Mesenteric fat pad (tissue), 1 donor: ENCODE measurements around the gene RPTOR. TPM values are rescaled to one million over a fixed set of nuclear protein-coding genes. Genes with fewer than 3 reads are reported as not detected.

ENCODE experiments used
- DNase-seq: peaks from one replicate; pipeline ENCODE4 v3.0.0-alpha.2; 2020; ENCODE audit warnings: low spot score
- total RNA-seq: library from RNA; stranded (reverse); fragmentation: NEBNext Ultra II Directional; extraction: Animal tissue kit (Norgen Biotek cat#: 25700); gene quantifications from one replicate; pipeline ENCODE4 v1.2.1, GENCODE V29; 2021
- donor health status: DM: yes; HTN: yes; CAD: no.

The RPTOR gene
- total RNA-seq, 1 donor from 2014 or later: 31.6 TPM

DNA sequence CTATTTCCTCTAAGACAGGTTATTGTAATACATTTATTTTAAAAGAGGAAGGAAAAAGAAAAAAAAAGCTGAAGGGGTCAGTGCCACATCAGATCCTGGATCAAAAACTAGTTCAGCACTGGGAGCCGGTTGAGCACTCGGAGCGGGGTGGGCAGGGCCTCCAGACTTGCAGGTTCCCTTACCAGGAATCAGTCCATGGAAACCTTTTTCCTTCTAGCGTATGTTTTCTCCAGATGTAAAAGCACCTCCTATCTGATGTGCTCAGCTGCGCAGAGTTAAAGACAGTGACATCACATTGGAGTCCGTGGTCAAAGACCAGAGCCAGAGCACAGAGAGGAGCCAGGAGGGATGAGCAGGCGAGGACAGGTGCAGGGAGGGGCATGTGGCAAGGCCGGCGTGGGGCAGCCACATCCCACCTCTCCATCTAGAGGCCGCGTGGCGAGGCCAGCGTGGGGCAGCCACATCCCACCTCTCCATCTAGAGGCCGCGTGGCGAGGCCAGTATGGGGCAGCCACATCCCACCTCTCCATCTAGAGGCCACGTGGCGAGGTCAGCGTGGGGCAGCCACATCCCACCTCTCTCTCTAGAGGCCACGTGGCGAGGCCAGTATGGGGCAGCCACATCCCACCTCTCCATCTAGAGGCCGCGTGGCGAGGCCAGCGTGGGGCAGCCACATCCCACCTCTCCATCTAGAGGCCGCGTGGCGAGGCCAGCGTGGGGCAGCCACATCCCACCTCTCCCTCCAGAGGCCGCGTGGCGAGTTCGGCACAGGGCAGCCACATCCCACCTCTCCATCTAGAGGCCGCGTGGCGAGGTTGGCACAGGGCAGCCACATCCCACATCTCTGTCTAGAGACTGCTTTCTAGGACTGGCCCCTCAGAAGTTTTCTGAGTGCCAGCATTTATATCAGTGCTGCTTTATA is 280.2 kb downstream of the RPTOR start:
- DNase-seq: peak; percentile 64

DNA sequence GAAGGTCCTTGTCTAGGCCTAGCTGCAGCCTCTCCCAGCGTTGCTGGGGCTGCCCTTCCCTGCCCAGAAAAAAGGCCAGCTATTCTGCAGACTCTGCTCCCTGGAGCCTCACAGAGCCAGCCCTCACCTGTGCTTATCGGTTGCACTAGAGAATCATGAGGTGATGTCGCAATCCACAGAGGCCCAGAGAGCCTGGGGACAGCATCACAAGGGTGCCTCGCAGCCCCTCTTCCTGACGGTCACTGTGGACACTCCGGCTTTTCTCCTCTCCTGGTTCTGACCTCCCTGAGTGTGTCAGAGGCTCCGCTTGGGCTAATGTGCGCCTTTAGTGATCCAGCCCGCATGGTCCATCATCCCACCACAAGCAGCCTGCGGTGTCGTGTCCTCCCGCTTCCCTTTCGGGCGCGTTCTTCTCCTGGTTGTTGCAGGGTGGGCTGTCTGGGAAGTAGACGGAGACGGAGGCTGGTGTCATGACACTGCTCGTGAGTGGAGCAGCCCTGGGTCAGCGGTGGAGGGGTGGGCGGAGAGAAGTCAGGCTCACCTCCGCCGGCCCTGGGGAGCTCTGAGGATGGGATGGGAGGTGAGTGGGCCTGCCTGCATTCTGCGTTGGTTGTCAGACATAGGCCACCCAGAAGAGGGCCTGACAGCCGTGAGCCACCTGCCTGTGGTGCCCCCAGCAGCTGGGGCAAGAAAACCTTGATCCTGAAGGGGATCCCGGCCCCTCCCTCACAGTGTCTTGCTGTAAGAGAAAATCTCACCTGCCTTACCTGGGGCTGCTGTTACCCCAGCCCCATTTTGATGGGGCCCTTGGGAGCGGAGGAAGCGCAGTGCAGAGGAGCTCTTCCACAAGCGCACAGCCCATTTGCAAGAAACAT is 281.1 kb downstream of the RPTOR start:
- no peak for DNase-seq

DNA sequence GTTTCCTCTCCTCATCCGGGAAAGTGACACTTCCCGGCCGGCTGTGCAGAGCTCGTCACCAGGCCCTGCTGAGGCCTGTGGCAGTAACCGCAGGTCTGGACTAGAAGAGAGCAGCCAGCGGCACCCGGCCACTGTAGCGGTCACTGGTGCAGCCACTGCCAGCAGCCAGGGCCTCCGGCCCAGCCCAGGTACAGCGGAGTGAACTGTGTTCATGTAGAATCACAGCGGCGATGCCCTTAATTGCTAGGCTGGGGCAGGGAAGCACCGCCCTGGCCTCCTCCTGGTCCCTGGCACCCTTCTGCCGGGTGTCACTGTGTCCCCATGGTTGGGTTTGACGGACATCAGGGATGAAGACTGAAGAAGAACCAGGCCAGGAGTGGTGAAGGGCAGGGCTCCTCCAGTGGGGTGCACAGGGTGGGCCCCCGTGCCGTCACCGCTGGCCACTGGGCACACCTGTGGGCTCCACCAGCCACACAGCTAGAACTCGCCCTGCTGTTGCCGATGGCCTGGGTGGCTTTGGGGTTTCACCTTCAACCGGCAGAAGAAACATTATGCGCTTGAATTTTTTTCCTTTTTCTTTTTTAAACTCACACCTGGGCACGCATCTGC is 281.8 kb downstream of the RPTOR start:
- DNase-seq: peak; percentile 81

DNA sequence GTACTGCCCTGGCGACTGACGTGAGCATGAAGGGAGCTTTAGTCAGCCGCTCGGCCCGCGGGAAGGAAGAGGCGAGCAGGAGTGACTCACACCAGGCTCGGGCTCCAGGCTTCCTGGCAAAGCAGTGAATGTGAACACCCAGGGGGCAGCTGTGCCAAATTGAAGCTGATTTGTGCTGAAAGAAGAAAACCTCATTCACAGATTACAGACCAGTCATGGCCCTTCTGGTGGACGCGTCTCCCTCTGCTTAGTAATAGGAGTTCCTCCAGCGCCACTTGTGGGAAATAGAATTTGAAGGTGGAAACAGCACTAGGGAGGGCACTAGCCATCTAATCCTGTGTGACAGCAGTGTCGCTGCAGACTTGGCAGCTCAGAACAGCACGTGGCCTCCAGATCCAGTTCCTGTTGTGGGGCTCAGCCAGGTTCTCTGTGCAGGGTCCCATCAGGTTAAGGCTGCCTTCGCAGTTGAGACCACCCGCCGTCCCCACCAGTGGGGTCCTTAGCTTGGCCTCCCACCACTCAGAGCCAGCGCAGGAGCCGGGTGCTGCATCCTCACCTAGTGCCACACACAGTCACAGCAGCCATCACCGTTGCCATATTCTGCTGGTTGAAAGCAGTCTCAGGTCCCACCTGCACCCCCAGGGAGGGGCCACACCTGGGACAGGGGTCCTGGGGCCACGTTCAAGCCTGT is 282.5 kb downstream of the RPTOR start:
- peak; percentile 91 for DNase-seq

DNA sequence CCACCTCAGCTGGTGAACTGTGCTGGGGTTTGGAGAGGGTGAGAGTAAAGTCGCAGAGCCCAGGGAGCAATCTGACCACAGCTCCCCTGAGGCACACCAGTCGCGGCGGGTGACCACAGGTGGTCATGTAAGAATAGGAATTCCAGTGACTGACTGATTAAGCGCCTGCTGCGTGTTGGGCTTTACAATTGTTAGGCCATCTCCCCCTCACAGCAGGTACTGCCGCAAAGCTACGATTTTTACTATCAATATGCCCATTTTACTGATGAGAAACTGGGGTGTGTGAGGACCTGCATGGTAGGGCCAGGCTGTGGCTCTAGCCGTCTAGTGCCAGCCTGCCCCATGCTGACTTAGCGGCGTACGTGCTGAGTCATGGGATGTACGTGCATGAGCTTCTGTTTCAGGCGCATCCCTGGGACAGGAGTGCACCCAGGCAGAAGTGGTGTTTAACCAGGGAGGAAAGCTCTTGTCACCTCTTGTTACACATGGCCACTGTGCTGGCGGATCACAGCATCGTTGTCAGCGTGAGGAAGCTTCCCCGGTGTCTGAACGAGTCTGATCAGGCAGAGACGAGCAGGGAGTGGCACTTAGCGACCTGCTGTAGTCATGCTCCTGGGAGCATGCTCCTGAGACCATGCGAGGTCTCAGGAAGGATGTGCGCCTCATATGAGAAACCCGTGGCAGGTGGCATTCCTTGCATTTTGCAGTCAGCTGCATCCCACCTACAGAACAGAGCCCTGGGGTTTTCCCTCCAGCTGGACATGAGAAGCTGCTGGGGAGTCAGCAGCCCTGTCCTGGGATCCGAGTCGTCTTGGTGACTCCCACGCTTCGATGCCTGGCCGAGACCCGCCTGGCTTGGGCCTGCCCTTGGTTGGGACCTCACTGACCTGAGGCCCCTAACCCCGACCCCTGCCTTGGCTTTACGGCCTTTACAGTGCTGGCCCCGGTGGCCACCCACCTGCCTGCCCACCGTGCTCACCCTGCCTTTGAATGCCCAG is 283.3 kb downstream of the RPTOR start:
- DNase-seq: peak; percentile 81

DNA sequence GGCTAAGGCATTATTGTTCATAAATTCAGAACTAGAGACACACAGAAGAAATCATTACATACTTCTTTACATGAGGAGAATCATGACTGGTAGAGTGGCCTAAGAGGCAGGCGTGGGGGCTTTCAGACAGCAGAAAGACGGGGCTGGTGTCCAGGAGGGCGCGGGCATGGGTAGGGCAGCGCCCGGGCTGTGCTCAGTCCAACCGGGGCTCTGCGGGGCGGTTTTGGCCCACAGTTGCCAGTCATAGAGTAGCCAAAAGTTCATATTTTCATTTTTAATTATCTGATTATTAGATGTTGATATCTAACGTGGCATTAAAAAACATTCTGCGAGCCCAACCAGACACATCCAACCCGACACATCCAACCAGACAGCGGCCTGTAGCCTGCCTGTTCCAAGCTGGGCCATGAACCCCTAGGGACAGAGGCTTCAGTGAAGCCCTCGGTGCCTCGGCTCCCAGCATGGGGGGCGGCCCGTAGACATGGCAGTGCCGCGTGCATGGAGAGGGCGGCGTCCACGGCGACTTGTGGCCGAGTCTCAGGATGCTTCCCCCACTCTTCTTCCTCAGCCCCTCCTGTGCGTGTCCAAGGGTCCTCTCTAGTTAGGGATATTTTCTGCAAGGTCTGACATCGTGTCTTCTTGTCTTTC is 284.7 kb downstream of the RPTOR start:
- peak; percentile 84 for DNase-seq

DNA sequence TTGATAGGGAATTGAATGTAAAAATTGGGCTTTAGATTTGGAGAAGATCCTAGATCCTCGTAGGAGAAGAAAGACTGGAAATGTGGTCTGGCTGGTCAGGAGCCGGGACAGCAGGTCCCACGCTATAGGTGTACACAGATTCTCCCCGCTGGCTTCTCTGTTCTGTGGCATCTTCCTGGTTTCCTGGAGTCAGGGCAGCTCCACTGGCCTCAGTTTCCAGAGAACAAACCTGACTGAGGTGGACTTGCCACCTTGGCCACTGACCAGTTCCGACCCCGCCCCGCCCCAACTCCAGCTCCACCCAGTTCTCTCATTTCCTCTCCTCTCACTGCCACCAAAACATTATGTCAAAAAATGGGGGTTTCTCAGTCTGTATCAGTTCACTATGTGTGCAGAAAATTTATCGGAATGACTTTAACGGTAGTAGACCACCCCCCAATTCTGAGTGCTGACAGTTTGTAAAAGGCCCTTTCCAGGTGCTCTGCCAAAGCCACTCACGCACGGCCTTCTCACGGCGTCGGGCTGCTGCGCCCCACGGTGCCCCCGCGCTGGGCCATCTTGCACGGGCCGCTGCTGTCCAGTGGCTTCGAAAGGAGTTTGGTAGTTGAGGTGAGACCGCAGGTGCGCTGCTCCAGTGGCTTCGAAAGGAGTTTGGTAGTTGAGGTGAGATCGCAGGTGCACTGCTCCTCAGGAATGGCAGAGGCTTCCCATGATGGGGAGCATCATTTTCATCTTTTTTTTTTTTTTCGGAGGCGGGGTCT is 285.6 kb downstream of the RPTOR start:
- DNase-seq: peak; percentile 49

DNA sequence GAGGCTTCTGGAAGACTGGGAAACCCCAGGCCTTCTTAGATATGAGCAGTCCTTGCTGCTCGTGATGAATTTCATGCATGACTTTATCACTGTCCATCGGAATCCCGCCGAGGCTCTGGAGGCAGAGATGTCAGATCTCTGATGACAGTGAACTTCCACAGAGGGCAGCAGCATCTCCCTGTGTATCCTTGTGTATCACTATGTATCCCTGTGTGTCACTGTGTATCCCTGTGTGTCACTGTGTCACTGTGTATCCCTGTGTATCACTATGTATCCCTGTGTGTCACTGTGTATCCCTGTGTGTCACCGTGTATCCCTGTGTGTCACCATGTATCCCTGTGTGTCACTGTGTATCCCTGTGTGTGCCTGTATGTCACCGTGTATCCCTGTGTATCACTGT is 286.9 kb downstream of the RPTOR start:
- no peak for DNase-seq

DNA sequence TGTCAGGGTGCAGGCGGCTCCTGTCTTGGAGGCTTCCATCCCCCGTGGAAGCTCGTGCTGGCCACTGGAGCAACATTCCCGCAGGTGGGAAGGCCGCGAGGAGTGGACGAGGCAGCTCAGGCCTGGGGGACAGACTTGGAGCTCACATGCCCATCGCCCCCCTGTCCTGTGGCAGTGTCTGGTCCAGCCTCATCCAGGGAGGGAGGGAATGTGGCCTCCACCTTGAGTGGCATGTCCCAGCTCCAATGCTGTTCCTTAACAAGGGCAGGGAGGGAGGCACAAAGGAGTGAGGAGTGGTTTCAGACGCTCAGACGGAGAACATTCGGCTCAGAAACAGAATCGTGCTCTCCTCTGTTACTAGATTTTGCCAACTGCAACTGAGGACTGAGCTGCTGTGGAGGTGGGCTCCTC is 287.6 kb downstream of the RPTOR start:
- no peak for DNase-seq

DNA sequence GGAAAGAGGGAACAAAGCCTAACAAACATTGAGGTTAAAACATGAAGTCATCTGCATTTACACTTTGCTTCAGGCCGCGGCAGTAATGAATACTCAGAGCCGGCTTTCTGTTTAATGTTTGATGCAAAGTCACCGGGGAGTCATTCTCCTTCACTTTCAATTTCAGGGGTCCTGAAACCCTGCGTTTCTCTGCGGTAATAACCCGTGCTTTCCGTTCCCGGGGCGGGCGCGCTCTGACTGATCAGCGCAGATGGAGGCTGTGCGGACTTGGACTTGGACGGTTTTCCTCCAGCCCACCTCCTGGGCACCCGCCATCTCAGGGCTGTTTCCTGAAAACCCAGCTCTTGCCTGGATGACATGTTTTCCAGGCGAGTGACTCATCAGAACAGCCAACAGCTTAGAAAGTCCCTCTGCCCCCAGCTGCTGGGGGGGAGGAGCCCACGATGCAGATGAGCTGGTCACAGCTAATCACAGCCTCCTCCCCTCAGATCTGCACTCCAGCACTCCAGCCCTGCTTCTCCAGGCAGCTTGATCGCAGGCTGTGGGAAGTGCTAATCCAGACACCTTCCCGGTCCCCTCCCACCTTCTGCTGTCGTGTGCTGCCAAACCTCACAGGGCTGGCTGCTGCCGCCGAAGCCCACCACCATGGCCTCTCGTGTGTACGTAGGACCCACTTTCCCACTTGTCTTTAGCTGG is 288.4 kb downstream of the RPTOR start:
- peak; percentile 93 for DNase-seq

DNA sequence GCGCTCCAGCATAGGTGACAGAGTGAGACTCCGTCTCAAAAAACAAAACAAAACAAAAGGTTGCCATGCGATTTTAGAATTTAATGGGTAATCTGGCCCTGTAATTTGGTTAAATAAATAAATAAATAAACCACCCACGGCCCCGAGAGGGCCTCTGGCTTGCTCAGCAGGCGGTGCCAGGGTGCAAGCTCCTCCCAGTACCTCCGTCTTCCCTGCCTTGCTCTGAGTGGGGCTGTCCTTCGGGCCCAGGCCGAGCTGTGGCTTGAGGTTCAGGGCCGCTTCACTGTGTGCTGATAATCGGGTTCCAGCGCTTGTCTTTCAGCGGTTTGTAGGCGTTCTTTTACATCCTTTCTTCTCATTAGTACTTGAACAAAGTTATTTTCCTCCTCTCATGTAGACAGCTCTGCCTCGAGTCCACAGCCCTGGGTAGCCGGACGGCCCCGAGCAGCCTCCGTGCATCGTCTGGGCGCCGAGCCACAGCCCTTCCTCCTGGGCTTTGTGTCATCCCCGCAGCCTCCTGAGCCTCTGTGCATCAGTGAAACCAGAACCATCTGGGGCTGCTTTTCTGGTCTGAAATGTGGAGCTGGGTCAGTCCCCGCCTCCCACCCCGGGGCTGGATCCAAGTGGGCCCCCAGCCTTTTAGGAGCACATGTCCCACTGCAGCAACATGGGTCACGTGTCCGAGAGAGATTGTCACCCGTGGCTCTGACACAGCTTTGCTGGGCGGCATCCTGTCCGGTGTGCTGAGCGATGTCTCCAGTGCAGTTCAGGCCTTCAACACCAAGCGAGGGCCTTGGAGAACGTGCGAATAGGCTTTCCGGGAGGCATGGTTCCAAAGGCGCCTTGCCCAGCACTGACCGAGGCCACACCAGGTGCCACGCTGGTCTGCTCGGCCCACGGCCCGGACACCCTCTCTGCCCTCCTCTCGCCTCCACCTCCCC is 289.6 kb downstream of the RPTOR start:
- no peak for DNase-seq

DNA sequence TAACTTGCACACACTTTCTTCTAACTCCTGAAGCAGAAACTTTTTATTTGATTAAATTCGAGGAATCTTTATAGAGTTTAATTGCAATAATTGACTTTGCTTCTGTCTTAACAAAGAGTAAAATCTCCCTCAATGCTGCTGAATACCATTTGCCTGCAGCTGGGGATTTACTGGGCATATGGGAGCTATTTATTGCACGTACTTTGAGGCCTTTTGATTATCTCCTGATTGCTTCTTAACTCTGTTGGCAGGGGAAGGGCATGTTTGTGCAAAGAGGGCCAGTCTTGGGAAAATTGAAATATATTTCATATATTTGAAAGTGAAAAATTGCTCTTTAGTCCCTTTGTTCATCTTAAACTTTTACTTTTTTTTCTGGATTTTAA is 290.2 kb downstream of the RPTOR start:
- DNase-seq: no peak

DNA sequence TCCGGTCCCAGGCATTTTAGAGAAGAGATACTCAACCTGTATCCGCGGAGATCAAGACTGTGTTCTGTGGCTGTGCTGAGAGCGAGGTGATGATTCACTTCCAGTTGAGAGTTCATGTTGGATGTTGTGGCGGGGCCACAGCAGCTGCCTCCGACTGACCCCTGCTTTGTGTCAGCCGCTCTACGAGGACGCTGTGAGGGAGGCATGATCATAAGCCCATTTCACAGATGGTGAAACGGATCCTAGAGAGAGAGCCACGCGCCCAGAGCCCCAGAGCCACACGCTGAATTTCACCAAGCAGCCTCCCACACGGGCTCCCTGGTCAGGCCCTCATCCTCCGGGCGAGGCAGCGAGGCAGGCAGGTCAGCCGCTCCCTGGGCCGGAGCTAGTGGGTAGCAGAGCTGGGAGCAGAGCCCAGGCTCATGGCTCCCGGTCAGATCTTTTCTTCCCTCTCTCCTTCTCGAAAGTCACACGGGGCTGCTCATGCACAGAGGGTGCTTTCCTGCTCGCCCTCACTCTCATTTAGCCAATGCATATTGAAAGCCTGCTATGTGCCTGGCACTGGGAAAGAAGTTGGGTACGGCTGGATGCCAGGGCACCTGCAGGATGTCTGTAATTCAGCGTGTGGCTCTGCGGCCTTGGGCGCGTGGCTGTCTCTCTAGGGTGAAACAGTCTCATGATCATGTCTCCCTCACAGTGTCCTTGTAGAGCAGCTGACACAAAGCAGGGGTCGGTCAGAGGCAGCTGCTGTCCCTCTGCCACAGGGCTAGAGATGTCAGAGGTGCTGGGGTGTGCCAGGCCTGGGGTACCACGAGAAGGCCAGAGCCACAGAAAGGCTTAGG is 291.4 kb downstream of the RPTOR start:
- DNase-seq: no peak

DNA sequence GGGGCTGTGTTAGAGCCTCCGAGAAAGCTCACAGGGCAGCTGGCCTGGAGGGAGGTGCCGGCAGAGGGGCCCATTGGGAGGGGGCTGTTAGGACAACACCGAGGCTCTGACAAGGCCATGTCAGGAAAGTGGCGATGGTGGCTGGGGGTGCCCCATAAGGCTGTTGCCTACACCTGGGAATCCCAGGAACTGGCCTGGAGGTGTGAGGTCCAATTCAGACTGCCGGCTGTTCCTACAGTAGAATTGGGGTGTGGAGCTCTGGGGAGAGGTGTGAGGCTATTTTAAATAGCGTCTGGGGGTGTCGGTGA is 292.0 kb downstream of the RPTOR start:
- no peak for DNase-seq

DNA sequence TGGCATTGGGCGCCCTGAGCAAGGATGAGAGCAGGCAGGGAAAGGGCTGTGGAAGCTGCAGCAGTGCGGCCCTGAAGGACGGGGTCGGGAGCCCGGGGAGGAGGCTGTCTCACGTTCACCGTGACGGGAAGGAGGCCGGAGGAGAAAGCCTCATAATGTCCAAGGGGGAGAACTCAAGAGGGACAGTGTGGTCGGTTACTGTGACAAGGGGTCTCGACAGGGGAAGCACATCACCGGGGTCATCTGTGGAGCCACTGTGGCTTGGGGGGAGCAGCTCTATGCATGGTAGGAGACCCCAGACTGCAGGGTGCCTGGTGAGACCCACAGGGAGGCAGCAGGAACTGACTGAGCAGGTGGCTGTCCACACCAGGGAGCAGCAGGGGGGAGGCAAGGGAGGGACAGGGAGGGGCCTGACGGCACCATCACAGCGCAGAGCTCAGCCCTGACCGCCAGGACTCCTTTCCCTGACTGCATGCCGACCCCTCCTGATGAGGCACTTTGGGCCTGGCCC is 292.4 kb downstream of the RPTOR start:
- DNase-seq: no peak

DNA sequence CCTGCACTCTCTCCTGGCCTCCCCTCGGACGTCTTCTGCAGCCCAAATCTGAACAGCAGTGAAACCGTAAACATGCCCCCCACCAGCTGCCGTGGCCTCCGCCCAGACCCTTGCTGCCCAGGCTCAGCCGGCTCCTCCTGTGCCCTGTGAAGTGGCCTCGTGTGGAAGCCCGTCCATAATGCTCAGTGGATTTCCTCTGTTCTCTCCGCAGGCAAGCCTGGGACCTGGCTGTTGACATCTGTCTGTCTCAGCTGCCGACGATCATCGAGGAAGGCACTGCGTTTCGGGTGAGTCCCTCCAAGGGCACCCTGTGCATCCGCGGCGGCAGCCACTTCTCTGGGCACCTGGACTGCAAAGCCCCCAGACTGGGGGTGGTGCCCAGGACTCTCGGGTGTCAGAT is 293.1 kb downstream of the RPTOR start:
- DNase-seq: no peak
